NCI-H446 (cell line): ENCODE measurements around the gene TGFBRAP1.
"Not testable (repeated sequence)": the region's sequence is repeated elsewhere in the genome, so short reads cannot be mapped to it uniquely, and the experiment has no call there.

Source experiments
- DNase-seq, 2 experiments: peaks; one replicate each; lab custom pipeline; 2025; lab: John Stamatoyannopoulos, UW

TGFBRAP1 gene

GRCh38 chr2:105344704-105345345 lies 15.3 kb upstream of the TGFBRAP1 start:
- DNase-seq: peak; percentile 35 to 54

GRCh38 chr2:105339414-105339813 lies 9.9 kb upstream of the TGFBRAP1 start:
- no peak for DNase-seq

GRCh38 chr2:105338020-105338385 lies 8.5 kb upstream of the TGFBRAP1 start:
- DNase-seq: no peak

GRCh38 chr2:105337122-105338019 lies 7.8 kb upstream of the TGFBRAP1 start, which contains the start of gene C2orf49:
Gene C2orf49 (plus strand): TSS chr2:105337540. CDS start chr2:105337588, 48 bp downstream.
- DNase-seq: peak; percentile 91 to 92

- DNase-seq: no peak
Observed at GRCh38 chr2:105336786-105337121, 7.2 kb upstream of the TGFBRAP1 start.

- no peak for DNase-seq
Observed at GRCh38 chr2:105335469-105335868, 5.9 kb upstream of the TGFBRAP1 start.

GRCh38 chr2:105334211-105334610 lies 4.7 kb upstream of the TGFBRAP1 start:
- no peak for DNase-seq

GRCh38 chr2:105330681-105331375 lies 1.3 kb upstream of the TGFBRAP1 start:
- no peak for DNase-seq

GRCh38 chr2:105329197-105329554 lies 359 bp downstream of the TGFBRAP1 start:
- no peak for DNase-seq

- DNase-seq: no peak
Observed at GRCh38 chr2:105328281-105329196, 996 bp downstream of the TGFBRAP1 start.

GRCh38 chr2:105327690-105328089 lies 1.8 kb downstream of the TGFBRAP1 start:
- no peak for DNase-seq

- not testable (repeated sequence) for DNase-seq
Observed at GRCh38 chr2:105327271-105327670, 2.3 kb downstream of the TGFBRAP1 start.

- no peak for DNase-seq
Observed at GRCh38 chr2:105325389-105325963, 4.1 kb downstream of the TGFBRAP1 start.

GRCh38 chr2:105324732-105325131 lies 4.8 kb downstream of the TGFBRAP1 start:
- no peak for DNase-seq

GRCh38 chr2:105324101-105324500 lies 5.4 kb downstream of the TGFBRAP1 start:
- DNase-seq: no peak

- no peak for DNase-seq
Observed at GRCh38 chr2:105323111-105323510, 6.4 kb downstream of the TGFBRAP1 start.

GRCh38 chr2:105321875-105322646 lies 7.5 kb downstream of the TGFBRAP1 start:
- no peak for DNase-seq

- DNase-seq: no peak
Observed at GRCh38 chr2:105320651-105321215, 8.8 kb downstream of the TGFBRAP1 start.

- DNase-seq: no peak
Observed at GRCh38 chr2:105317937-105318336, 11.6 kb downstream of the TGFBRAP1 start.

- DNase-seq: no peak
Observed at GRCh38 chr2:105315314-105315713, 14.2 kb downstream of the TGFBRAP1 start.
